GM21526 (cell line): ENCODE data around the gene NXPH4.

Experiments used
- ATAC-seq: cut with Tn5 transposase; IDR thresholded peaks from one replicate; pipeline ENCODE4 v1.9.1; 2021; ENCODE audit warnings: moderate library complexity; ENCODE audit not compliant: unreplicated experiment, low FRiP score

The NXPH4 gene

GRCh38 chr12:57182918-57183575 is 33.5 kb upstream of the NXPH4 start:
- ATAC-seq, result no peak

- no peak for ATAC-seq
Observed at GRCh38 chr12:57183939-57184725, 32.5 kb upstream of the NXPH4 start.

GRCh38 chr12:57185403-57185802 is 31.2 kb upstream of the NXPH4 start:
- ATAC-seq, result no peak

GRCh38 chr12:57185906-57186508 is 30.6 kb upstream of the NXPH4 start:
- no peak for ATAC-seq

GRCh38 chr12:57187222-57188089 is 29.1 kb upstream of the NXPH4 start:
- no peak for ATAC-seq

GRCh38 chr12:57188090-57188425 is 28.5 kb upstream of the NXPH4 start:
- no peak for ATAC-seq

- ATAC-seq, result no peak
Observed at GRCh38 chr12:57190037-57190436, 26.6 kb upstream of the NXPH4 start.

GRCh38 chr12:57190821-57191220 is 25.8 kb upstream of the NXPH4 start:
- no peak for ATAC-seq

- no peak for ATAC-seq
Observed at GRCh38 chr12:57191410-57191809, 25.2 kb upstream of the NXPH4 start.

- ATAC-seq, result no peak
Observed at GRCh38 chr12:57192920-57193319, 23.7 kb upstream of the NXPH4 start.

- ATAC-seq, result no peak
Observed at GRCh38 chr12:57193706-57194245, 22.8 kb upstream of the NXPH4 start.

- ATAC-seq, result no peak
Observed at GRCh38 chr12:57194253-57194652, 22.3 kb upstream of the NXPH4 start.

- ATAC-seq, result no peak
Observed at GRCh38 chr12:57195186-57195585, 21.4 kb upstream of the NXPH4 start.

- no peak for ATAC-seq
Observed at GRCh38 chr12:57195611-57196371, 20.8 kb upstream of the NXPH4 start.

- ATAC-seq, result no peak
Observed at GRCh38 chr12:57196439-57196838, 20.2 kb upstream of the NXPH4 start.

GRCh38 chr12:57196956-57197355 is 19.6 kb upstream of the NXPH4 start:
- ATAC-seq, result no peak

- ATAC-seq, result no peak
Observed at GRCh38 chr12:57198329-57198728, 18.3 kb upstream of the NXPH4 start.

- ATAC-seq, result no peak
Observed at GRCh38 chr12:57199191-57199590, 17.4 kb upstream of the NXPH4 start.

GRCh38 chr12:57200497-57200896 is 16.1 kb upstream of the NXPH4 start:
- ATAC-seq, result no peak

- ATAC-seq, result no peak
Observed at GRCh38 chr12:57201219-57201618, 15.4 kb upstream of the NXPH4 start.
